Vagina (tissue), 2 donors: ENCODE data around the gene MSMB.

ENCODE experiments used
- POLR2AphosphoS5 ChIP-seq, 2 donors: sonication (generic); formaldehyde crosslinking; IDR thresholded peaks; one replicate each; pipeline ENCODE4 v1.9.0; 2017; ENCODE audit warnings: antibody characterized with exemption in 2 of 2, mild to moderate bottlenecking in 2 of 2, low read depth in 1 of 2; ENCODE audit not compliant: insufficient read depth in 1 of 2
- TF ChIP-seq, protein P1 (sequence below), 3 experiments: fragments of 450-650 bp in 2 of 3; fragments of 200-600 bp in 1 of 3; sonication (generic) in 1 of 3; IDR thresholded peaks; one replicate each; pipeline ENCODE4 v1.5.1; 2017 to 2019; ENCODE audit warnings: antibody characterized with exemption in 3 of 3, mild to moderate bottlenecking in 2 of 3, moderate library complexity in 2 of 3

DNA sequence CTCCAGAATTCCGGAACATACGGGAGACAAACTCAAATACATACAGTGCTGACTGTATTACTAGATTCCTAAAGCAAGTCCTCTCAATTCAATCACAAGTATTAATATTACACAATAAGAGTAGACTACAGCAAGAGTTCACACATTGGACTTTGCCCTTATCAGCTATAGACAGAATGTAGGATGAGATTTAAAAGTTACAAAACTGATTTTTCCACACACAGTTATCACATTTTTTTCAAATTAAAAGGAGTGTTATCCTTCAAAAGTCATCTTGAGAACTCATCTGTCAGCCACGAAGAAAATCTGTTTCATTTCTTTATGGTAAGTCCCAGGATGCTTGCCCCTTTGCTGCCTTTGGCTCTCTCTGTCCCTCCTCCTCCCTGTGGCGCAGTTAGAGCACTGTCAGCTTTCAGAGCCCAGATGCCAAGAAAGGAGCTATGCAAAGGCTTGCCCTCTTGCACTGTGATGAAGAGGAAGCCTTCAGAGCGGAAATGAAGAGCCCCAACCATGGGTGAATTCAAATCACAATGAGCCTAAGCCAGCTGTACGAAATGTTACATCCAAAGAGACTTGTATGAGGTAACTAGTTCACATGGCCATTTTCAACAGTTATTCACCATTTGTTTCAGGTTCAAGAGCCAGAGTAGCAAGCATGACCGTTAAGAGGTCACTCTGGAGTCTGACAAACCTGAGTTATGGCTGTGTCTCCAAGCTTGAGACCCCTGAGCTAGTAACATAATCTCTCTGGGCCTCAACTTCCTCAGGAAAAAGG is 26.3 kb downstream of the MSMB start:
- TF ChIP-seq, protein P1, sequence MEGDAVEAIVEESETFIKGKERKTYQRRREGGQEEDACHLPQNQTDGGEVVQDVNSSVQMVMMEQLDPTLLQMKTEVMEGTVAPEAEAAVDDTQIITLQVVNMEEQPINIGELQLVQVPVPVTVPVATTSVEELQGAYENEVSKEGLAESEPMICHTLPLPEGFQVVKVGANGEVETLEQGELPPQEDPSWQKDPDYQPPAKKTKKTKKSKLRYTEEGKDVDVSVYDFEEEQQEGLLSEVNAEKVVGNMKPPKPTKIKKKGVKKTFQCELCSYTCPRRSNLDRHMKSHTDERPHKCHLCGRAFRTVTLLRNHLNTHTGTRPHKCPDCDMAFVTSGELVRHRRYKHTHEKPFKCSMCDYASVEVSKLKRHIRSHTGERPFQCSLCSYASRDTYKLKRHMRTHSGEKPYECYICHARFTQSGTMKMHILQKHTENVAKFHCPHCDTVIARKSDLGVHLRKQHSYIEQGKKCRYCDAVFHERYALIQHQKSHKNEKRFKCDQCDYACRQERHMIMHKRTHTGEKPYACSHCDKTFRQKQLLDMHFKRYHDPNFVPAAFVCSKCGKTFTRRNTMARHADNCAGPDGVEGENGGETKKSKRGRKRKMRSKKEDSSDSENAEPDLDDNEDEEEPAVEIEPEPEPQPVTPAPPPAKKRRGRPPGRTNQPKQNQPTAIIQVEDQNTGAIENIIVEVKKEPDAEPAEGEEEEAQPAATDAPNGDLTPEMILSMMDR (IDR thresholded peaks at IDR 0.05) = no peak
- no peak for TF ChIP-seq POLR2AphosphoS5 (IDR thresholded peaks at IDR 0.05; ENCODE audit: insufficient read depth in 1 of 2, low read depth in 1 of 2)
